Type B pancreatic cell (in vitro differentiated cells): Measurements from ENCODE around the gene RNF220. TPM values are rescaled to one million over a fixed set of nuclear protein-coding genes. Genes with fewer than 3 reads are reported as not detected.

Experiments
- DNase-seq: peaks from one replicate; pipeline ENCODE4 v3.0.0; 2021; ENCODE audit warnings: mixed read lengths; ENCODE audit not compliant: unreplicated experiment; ENCODE audit errors: extremely low spot score
- H3K27ac Mint-ChIP-seq: 2 replicates; pipeline ENCODE4 v1.8.0; 2021; ENCODE audit warnings: mild to moderate bottlenecking, mixed read lengths
- H3K27me3 Mint-ChIP-seq: 2 replicates; pipeline ENCODE4 v1.8.0; 2021; ENCODE audit warnings: mixed read lengths
- H3K36me3 Mint-ChIP-seq: 2 replicates; pipeline ENCODE4 v1.8.0; 2021; ENCODE audit warnings: mixed read lengths
- H3K4me1 Mint-ChIP-seq: one replicate; pipeline ENCODE4 v1.8.0; 2021; ENCODE audit warnings: mixed read lengths; ENCODE audit not compliant: unreplicated experiment
- H3K4me3 Mint-ChIP-seq: 2 replicates; pipeline ENCODE4 v1.8.0; 2021; ENCODE audit warnings: mild to moderate bottlenecking, mixed read lengths
- H3K9me3 Mint-ChIP-seq: 2 replicates; pipeline ENCODE4 v1.8.0; 2021; ENCODE audit warnings: mixed read lengths
- total RNA-seq: library from RNA; stranded (reverse); gene quantifications from 2 replicates; pipeline ENCODE4 v1.2.1, GENCODE V29; 2021; ENCODE audit warnings: low replicate concordance
- TF ChIP-seq, protein P1 (sequence below): fragments of 200-600 bp; sonication (generic); conservative IDR thresholded peaks from 2 replicates; pipeline ENCODE4 v1.5.0; 2021; ENCODE audit warnings: antibody characterized with exemption, mild to moderate bottlenecking

Gene RNF220
- total RNA-seq, 1 donor from 2014 or later = 87.1 TPM

DNA sequence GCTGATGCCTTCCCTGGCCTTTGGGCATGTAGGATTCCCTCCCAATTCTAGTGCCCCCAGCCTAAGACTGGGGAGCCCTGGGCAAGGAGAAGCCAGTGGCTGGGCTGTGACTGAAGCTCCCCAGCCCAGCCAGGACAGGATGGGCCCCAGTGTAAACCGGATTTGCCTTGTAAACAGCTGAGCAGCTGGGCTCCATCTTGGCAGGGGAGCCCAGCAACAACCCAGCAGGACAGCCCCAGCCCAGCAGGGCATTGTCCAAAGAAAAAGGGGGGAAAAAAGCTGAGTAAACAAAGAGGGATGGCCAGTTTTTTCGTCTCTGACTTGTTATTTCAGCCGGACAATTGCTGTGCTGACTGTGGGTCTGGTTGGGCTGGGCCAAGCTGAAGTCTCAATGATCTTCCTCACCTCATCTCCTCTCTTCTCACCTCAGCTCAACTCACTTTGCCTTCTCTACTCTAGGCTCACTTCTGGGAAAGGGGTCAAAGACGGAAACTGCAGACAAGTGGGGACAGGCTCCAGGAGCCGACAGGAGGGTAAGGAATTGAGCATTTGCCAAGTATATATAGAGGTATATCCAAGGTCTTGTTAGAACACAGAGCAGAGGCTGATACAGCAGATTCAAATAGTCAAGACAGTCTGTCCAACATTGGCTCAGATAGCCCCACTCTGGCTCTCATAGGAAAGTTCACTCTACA is 171.5 kb downstream of the RNF220 start:
- peaks cover 29% of the 10 kb centered on the region for H3K27me3 Mint-ChIP-seq
- peaks cover 4% of the 10 kb centered on the region for H3K4me1 Mint-ChIP-seq
- H3K27ac Mint-ChIP-seq = no peak overlapping the region
- no peak overlapping the region for H3K4me3 Mint-ChIP-seq
- no peaks in the 10 kb centered on the region for H3K9me3 Mint-ChIP-seq
- no peak for DNase-seq
- TF ChIP-seq, protein P1, sequence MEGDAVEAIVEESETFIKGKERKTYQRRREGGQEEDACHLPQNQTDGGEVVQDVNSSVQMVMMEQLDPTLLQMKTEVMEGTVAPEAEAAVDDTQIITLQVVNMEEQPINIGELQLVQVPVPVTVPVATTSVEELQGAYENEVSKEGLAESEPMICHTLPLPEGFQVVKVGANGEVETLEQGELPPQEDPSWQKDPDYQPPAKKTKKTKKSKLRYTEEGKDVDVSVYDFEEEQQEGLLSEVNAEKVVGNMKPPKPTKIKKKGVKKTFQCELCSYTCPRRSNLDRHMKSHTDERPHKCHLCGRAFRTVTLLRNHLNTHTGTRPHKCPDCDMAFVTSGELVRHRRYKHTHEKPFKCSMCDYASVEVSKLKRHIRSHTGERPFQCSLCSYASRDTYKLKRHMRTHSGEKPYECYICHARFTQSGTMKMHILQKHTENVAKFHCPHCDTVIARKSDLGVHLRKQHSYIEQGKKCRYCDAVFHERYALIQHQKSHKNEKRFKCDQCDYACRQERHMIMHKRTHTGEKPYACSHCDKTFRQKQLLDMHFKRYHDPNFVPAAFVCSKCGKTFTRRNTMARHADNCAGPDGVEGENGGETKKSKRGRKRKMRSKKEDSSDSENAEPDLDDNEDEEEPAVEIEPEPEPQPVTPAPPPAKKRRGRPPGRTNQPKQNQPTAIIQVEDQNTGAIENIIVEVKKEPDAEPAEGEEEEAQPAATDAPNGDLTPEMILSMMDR = no peak
- H3K36me3 Mint-ChIP-seq = no peaks in the 10 kb centered on the region

DNA sequence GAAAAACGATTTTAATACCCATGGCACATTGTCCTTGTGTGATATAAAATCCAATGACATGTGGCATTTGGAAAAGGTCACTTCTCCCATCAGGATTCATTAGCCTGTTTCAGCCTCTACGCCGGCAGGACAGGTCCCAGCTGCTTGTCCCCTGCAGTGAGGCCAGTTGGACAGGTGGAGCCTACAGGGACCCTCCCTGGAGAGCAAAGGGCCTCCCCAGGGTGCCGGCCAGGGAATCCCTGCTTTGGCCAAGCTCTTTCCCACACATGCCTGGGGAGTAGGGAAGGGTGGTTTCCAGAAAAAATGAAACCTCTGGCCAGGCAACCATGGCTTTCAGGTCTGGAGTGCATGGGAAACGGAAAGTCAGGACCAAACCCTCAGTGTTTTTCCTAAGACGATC is 176.2 kb downstream of the RNF220 start:
- Mint-ChIP-seq H3K36me3 (no peaks in the 10 kb centered on the region), H3K4me1 (peaks cover 4% of the 10 kb centered on the region), H3K27ac (no peak overlapping the region), H3K4me3 (no peak overlapping the region), H3K9me3 (no peaks in the 10 kb centered on the region), H3K27me3 (peaks cover 31% of the 10 kb centered on the region)
- TF ChIP-seq, protein P1 = no peak
- no peak for DNase-seq

DNA sequence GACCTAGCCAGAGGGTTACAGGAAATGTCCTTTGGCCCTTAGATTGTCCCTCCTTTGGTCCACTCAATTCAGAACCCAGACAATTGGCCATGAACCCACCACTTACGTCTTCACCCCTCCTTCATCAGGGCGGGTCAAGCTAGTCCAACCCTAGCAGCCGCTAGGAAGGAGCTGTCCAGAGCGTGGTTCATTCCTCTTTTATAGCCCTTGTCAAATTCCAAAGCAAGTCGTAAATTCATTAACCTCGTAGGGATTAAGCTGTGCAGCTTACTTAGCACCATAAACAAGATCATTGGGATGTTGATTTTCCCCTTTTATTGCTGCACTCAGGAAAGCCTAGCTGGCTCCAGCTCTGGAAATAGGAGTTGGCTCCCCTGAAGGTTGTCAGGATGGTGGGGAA is 179.1 kb downstream of the RNF220 start:
- Mint-ChIP-seq H3K27ac (no peak overlapping the region), H3K4me1 (peaks cover 5% of the 10 kb centered on the region), H3K36me3 (no peaks in the 10 kb centered on the region), H3K9me3 (no peaks in the 10 kb centered on the region), H3K27me3 (peaks cover 30% of the 10 kb centered on the region), H3K4me3 (no peak overlapping the region)
- TF ChIP-seq, protein P1 = no peak
- no peak for DNase-seq

DNA sequence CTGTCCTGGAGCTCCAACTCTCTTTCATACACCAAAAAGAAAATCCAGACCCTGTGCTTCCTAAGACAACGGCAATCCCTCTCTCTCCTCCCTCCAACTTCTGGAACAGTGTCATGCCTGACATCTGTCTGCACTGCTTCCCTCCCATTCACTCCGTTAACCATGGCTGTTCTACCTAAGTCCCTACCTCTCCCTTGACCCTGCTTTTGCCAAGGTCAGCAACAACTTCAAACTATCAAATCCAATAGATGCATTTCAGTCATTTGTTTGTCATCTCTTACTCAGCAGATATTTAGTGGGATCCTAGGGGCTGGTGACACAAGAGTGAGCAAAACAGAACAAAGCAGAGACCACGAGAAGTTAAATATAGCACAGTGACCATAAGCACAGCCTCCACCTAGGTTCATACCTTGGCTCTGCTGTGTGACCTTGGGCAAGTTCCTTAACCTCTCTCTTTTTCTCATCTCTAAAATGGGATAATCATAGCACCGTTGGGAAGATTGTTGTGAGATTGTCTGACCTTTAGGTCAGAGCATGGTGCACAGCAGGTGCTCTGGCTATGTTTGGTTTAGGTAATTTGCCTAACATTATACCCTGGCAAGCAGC is 180.4 kb downstream of the RNF220 start:
- DNase-seq = no peak
- Mint-ChIP-seq H3K4me1 (peaks cover 5% of the 10 kb centered on the region), H3K27ac (no peak overlapping the region), H3K9me3 (no peaks in the 10 kb centered on the region), H3K27me3 (peaks cover 34% of the 10 kb centered on the region), H3K36me3 (no peaks in the 10 kb centered on the region), H3K4me3 (no peak overlapping the region)
- TF ChIP-seq, protein P1 = no peak

DNA sequence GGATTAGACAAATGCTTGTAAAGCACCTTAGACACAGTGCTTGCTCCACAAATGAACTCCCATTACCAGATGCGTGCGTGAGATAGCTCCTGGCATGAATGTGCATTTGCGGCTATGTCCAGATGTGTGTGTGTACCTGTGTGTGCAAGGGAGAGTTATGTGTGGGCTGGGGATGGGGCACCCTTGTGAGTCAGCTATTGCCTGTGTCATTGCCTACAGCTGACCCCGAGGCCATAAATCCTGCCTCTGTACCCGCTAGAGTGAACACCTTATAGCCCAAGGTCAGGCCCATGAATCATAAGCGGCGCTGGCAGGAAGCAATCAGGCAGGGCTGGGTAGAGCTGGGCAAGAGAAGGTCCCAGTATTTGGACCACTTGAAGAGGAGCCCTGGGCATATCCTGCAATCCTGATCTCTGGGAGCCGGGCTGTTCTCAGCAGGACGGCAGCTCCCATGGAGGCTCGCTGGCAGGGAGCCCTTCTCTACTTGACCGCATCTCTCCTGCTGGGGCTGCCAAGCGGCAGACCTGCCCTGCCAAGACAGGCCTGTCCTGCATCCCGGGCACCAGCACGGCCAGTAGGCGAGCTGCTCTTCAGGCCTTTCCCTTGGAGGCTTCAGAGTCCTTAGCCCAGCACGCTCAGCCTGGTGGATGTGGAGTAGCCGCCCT is 182.9 kb downstream of the RNF220 start:
- H3K27me3 Mint-ChIP-seq = peaks cover 34% of the 10 kb centered on the region
- peak overlapping the region; percentile 34 for H3K27ac Mint-ChIP-seq
- TF ChIP-seq, protein P1 = no peak
- no peak overlapping the region for H3K4me3 Mint-ChIP-seq
- H3K9me3 Mint-ChIP-seq = no peaks in the 10 kb centered on the region
- peaks cover 5% of the 10 kb centered on the region for H3K4me1 Mint-ChIP-seq
- no peaks in the 10 kb centered on the region for H3K36me3 Mint-ChIP-seq
- DNase-seq = no peak
